H1 (cell line): ENCODE data around the gene FAM83F. TPM values are rescaled to one million over a fixed set of nuclear protein-coding genes. Genes with fewer than 3 reads are reported as not detected.

Source experiments
- CTCF ChIA-PET: fragments of 300-600 bp; sonication (Branson Sonifier 250); formaldehyde crosslinking; loops from one replicate; lab custom pipeline; 2021; ENCODE audit not compliant: partially characterized antibody; lab: Charles Lee
- POLR2A ChIA-PET: fragments of 300-600 bp; sonication (Branson Sonifier 250); formaldehyde crosslinking; loops from one replicate; lab custom pipeline; 2021; ENCODE audit warnings: inconsistent platforms; ENCODE audit not compliant: partially characterized antibody; lab: Charles Lee
- DNase-seq, 2 experiments: peaks; one replicate each; pipeline versions ENCODE4 v3.0.0 to v3.0.0-alpha.2; 2010 to 2022; ENCODE audit warnings: low spot score in 2 of 2, low read depth in 1 of 2, mixed read lengths in 1 of 2
- FAIRE-seq: peaks from 2 replicates; lab custom pipeline; 2011; peaks lifted over from hg19 to GRCh38; lab: Jason Lieb, UNC
- H2AFZ ChIP-seq: 2 replicates; pipeline ENCODE4 v1.8.1; 2012; ENCODE audit warnings: low read length, inconsistent platforms
- H2AK5ac ChIP-seq: 2 replicates; pipeline ENCODE4 v1.6.1; 2013; ENCODE audit warnings: low read depth, low read length
- H2BK120ac ChIP-seq: replicated peaks from 2 replicates; pipeline ENCODE3; 2013; ENCODE audit warnings: low read depth, low read length, inconsistent platforms
- H2BK12ac ChIP-seq: 2 replicates; pipeline ENCODE4 v1.6.1; 2013; ENCODE audit warnings: low read depth, low read length
- H2BK15ac ChIP-seq: 2 replicates; pipeline ENCODE4 v1.6.1; 2013; ENCODE audit warnings: low read length
- H2BK20ac ChIP-seq: 2 replicates; pipeline ENCODE4 v1.6.1; 2013; ENCODE audit warnings: low read length
- H2BK5ac ChIP-seq: 2 replicates; pipeline ENCODE4 v1.6.1; 2013; ENCODE audit warnings: low read depth, low read length
- H3K14ac ChIP-seq: 2 replicates; pipeline ENCODE4 v1.6.1; 2013; ENCODE audit warnings: inconsistent platforms; ENCODE audit not compliant: insufficient read length
- H3K18ac ChIP-seq: 2 replicates; pipeline ENCODE4 v1.6.1; 2013; ENCODE audit warnings: low read length; ENCODE audit errors: extremely low read depth
- H3K23ac ChIP-seq: 2 replicates; pipeline ENCODE4 v1.6.1; 2013; ENCODE audit warnings: inconsistent platforms; ENCODE audit not compliant: insufficient read length
- H3K23me2 ChIP-seq: 2 replicates; pipeline ENCODE4 v1.6.1; 2013; ENCODE audit warnings: low read depth, low read length
- H3K27ac ChIP-seq: 2 replicates; pipeline ENCODE4 v1.6.1; 2011; ENCODE audit warnings: low read depth, low read length, inconsistent platforms
- H3K27me3 ChIP-seq, 4 experiments: replicated peaks in 1 of 4; 1 replicate in 1 of 4; 2 replicates in 3 of 4; pipeline versions ENCODE4 v1.6.1 to v1.8.1; 2011 to 2013; ENCODE audit warnings: low read length in 3 of 4, mild to moderate bottlenecking in 3 of 4, inconsistent platforms in 2 of 4, mixed read lengths in 2 of 4, moderate library complexity in 1 of 4; ENCODE audit not compliant: control insufficient read depth in 3 of 4, insufficient read depth in 3 of 4; ENCODE audit errors: extremely low read depth in 1 of 4
- H3K36me3 ChIP-seq, 4 experiments: 2 replicates each; pipeline versions ENCODE4 v1.6.1 to v1.8.1; 2011 to 2013; ENCODE audit warnings: mild to moderate bottlenecking in 4 of 4, low read length in 3 of 4, moderate library complexity in 2 of 4, control low read depth in 1 of 4, inconsistent platforms in 1 of 4; ENCODE audit not compliant: insufficient read depth in 4 of 4, control insufficient read depth in 2 of 4
- H3K4ac ChIP-seq: replicated peaks from 2 replicates; pipeline ENCODE3; 2013; ENCODE audit warnings: low read length, low read depth, mixed read lengths, inconsistent platforms; ENCODE audit not compliant: insufficient read length
- H3K4me1 ChIP-seq, 4 experiments: replicated peaks in 1 of 4; 1 replicate in 1 of 4; 2 replicates in 3 of 4; pipeline versions ENCODE4 v1.6.1 to v1.8.1; 2011 to 2013; ENCODE audit warnings: low read length in 3 of 4, inconsistent platforms in 2 of 4, mixed read lengths in 1 of 4; ENCODE audit not compliant: insufficient read depth in 4 of 4, control insufficient read depth in 3 of 4
- H3K4me2 ChIP-seq, 2 experiments: 2 replicates each; pipeline versions ENCODE4 v1.6.1 to v1.8.1; 2011 to 2013; ENCODE audit warnings: low read depth in 2 of 2, low read length in 2 of 2, control low read depth in 1 of 2, inconsistent platforms in 1 of 2, mild to moderate bottlenecking in 1 of 2; ENCODE audit not compliant: insufficient read depth in 1 of 2
- H3K4me3 ChIP-seq, 4 experiments: fragments of 200-600, 300-600 bp in 1 of 4; sonication (generic), shearing (Covaris generic), sonication (Bioruptor Twin) in 1 of 4; 2 replicates each; pipeline versions ENCODE4 v1.5.1 to v1.8.1; 2011 to 2016; ENCODE audit warnings: low read length in 4 of 4, low read depth in 3 of 4, control low read depth in 2 of 4, inconsistent platforms in 2 of 4, mild to moderate bottlenecking in 2 of 4, mixed read lengths in 1 of 4, moderate library complexity in 1 of 4; ENCODE audit not compliant: insufficient read depth in 2 of 4; ENCODE audit errors: extremely low read depth in 1 of 4
- H3K56ac ChIP-seq: replicated peaks from 2 replicates; pipeline ENCODE3; 2013; ENCODE audit warnings: low read depth, mild to moderate bottlenecking, mixed read lengths, low read length, inconsistent platforms; ENCODE audit not compliant: insufficient read length
- H3K79me1 ChIP-seq: 2 replicates; pipeline ENCODE4 v1.6.1; 2013; ENCODE audit warnings: low read depth, low read length, control low read depth
- H3K79me2 ChIP-seq, 2 experiments: 2 replicates each; pipeline versions ENCODE4 v1.6.1 to v1.8.1; 2012 to 2013; ENCODE audit warnings: low read length in 2 of 2, mild to moderate bottlenecking in 2 of 2, inconsistent platforms in 1 of 2; ENCODE audit not compliant: insufficient read depth in 2 of 2, control insufficient read depth in 1 of 2
- H3K9ac ChIP-seq, 4 experiments: replicated peaks in 1 of 4; 1 replicate in 1 of 4; 2 replicates in 3 of 4; pipeline versions ENCODE4 v1.6.1 to v1.8.1; 2011 to 2013; ENCODE audit warnings: low read depth in 3 of 4, low read length in 3 of 4, control low read depth in 2 of 4, mild to moderate bottlenecking in 2 of 4, moderate library complexity in 2 of 4, inconsistent platforms in 1 of 4; ENCODE audit errors: extremely low read depth in 1 of 4
- H3K9me3 ChIP-seq, 2 experiments: 2 replicates each; pipeline versions ENCODE4 v1.6.1 to v1.8.1; 2012 to 2013; ENCODE audit warnings: mild to moderate bottlenecking in 2 of 2, moderate library complexity in 2 of 2, control low read depth in 1 of 2, inconsistent platforms in 1 of 2, low read depth in 1 of 2, low read length in 1 of 2, mixed read lengths in 1 of 2; ENCODE audit not compliant: insufficient read depth in 2 of 2
- H4K20me1 ChIP-seq, 2 experiments: replicated peaks in 1 of 2; 2 replicates each; pipeline versions ENCODE3 to v1.8.1; 2011 to 2013; ENCODE audit warnings: inconsistent platforms in 2 of 2, low read length in 2 of 2, mild to moderate bottlenecking in 1 of 2; ENCODE audit not compliant: insufficient read depth in 2 of 2, control insufficient read depth in 1 of 2
- H4K5ac ChIP-seq: 2 replicates; pipeline ENCODE4 v1.6.1; 2013; ENCODE audit warnings: low read length, low read depth, mixed read lengths, inconsistent platforms; ENCODE audit not compliant: insufficient read length
- H4K8ac ChIP-seq: 2 replicates; pipeline ENCODE4 v1.8.0; 2013; ENCODE audit warnings: mild to moderate bottlenecking, moderate library complexity, low read length, inconsistent platforms; ENCODE audit not compliant: insufficient read depth; ENCODE audit errors: extremely low read depth
- H4K91ac ChIP-seq: replicated peaks from 2 replicates; pipeline ENCODE3; 2013; ENCODE audit warnings: low read length, mixed read lengths, inconsistent platforms; ENCODE audit not compliant: insufficient read length
- BRCA1 ChIP-seq: IDR thresholded peaks from 2 replicates; pipeline ENCODE4 v1.6.1; 2012; ENCODE audit warnings: low read depth, low read length, improper control_type of control experiment
- CTCF ChIP-seq, 3 experiments: IDR thresholded peaks; 1 replicate in 2 of 3; 2 replicates in 1 of 3; pipeline versions ENCODE4 v1.5.1 to v1.6.1; 2011; ENCODE audit warnings: low read length in 3 of 3, mild to moderate bottlenecking in 3 of 3, inconsistent platforms in 2 of 3, low read depth in 1 of 3, moderate library complexity in 1 of 3; ENCODE audit not compliant: insufficient read depth in 1 of 3; ENCODE audit errors: control extremely low read depth in 1 of 3
- JUND ChIP-seq: IDR thresholded peaks from 2 replicates; pipeline ENCODE4 v1.6.1; 2011; ENCODE audit warnings: mild to moderate bottlenecking, improper control_type of control experiment, low read length
- MAX ChIP-seq: IDR thresholded peaks from 2 replicates; pipeline ENCODE4 v1.6.1; 2012; ENCODE audit warnings: inconsistent platforms
- SP1 ChIP-seq: IDR thresholded peaks from 2 replicates; pipeline ENCODE4 v1.6.1; 2011; ENCODE audit warnings: low read depth, low read length
- YY1 ChIP-seq: IDR thresholded peaks from 2 replicates; pipeline ENCODE4 v1.6.1; 2011; ENCODE audit warnings: low read depth, mild to moderate bottlenecking, low read length
- WGBS, 2 experiments: shearing (Covaris generic) in 1 of 2; methylation state at CpG; one replicate each; pipeline versions ENCODE4 v1.1.6 to v1.1.7; 2013 to 2015; ENCODE audit warnings: low lambda C conversion rate in 2 of 2, mixed read lengths in 2 of 2, inconsistent platforms in 1 of 2, low coverage in 1 of 2, missing lambda C conversion rate in 1 of 2; ENCODE audit not compliant: insufficient replicate concordance in 2 of 2, insufficient coverage in 1 of 2, insufficient read length in 1 of 2; ENCODE audit errors: extremely low coverage in 1 of 2, missing lambda C conversion rate in 1 of 2; 5-methylcytosine and 5-hydroxymethylcytosine counted together
- polyA plus RNA-seq, 7 experiments: library from polyadenylated mRNA; depleted of rRNA in 3 of 7; stranded (reverse) in 5 of 7; unstranded in 2 of 7; fragments of >200 nt in 5 of 7; fragments of 200-250 nt in 2 of 7; gene quantifications; 1 replicate in 5 of 7; 2 replicates in 1 of 7; 4 replicates in 1 of 7; pipeline versions ENCODE4 v1.2.1 to v1.2.3, GENCODE V29; 2011 to 2013; ENCODE audit warnings: missing spikeins in 2 of 7, mixed read lengths in 2 of 7
- total RNA-seq: library from RNA; stranded (reverse); fragmentation: NEBNext Ultra II Directional; extraction: Animal tissue kit (Norgen Biotek cat#: 25700); gene quantifications from 2 replicates; pipeline ENCODE4 v1.2.1, GENCODE V29; 2021
- TF ChIP-seq, protein P1 (sequence below): IDR thresholded peaks from 2 replicates; pipeline ENCODE4 v1.6.1; 2012; ENCODE audit warnings: inconsistent platforms

Gene FAM83F
- total and polyA plus RNA-seq, 2 of the 8 experiments (the other 6 are each of a cell fraction or from before 2014, with no cell fraction given): 8.6 to 18.9 TPM

- Histone ChIP-seq H3K4ac (no peak within 1 kb of the TSS), H2BK20ac (0 out of 2 replicates have a peak within 1 kb of the TSS, but pooled peaks have one; percentile 67), H3K4me1 (peaks cover 0 to 6% (median 3%) of the 10 kb centered on the region in 4 experiments; a peak in 4 of 7 replicates), H2BK12ac (peak within 1 kb of the TSS; percentile 2; the same call in 1 of the 2 replicates), H3K27me3 (peaks cover 0 to 7% (median 0%) of the 10 kb centered on the region in 4 experiments; a peak in 3 of 7 replicates), H3K23me2 (no peaks in the 10 kb centered on the region), H4K8ac (0 out of 2 replicates have a peak within 1 kb of the TSS, but pooled peaks have one; percentile 19), H3K4me3 (no peak within 1 kb of the TSS), H3K4me2 (no peak within 1 kb of the TSS), H2AFZ (peak within 1 kb of the TSS; percentile 90; the same call in 1 of the 2 replicates), H2AK5ac (no peak within 1 kb of the TSS), H3K79me2 (no peaks in the 10 kb centered on the region), H3K79me1 (no peaks in the 10 kb centered on the region), H3K56ac (no peak within 1 kb of the TSS), H4K20me1 (no peaks in the 10 kb centered on the region), H2BK5ac (peak within 1 kb of the TSS; percentile 37; the same call in 1 of the 2 replicates), H3K27ac (no peak within 1 kb of the TSS), H3K14ac (no peak within 1 kb of the TSS), H4K5ac (no peak within 1 kb of the TSS), H3K9ac (no peak within 1 kb of the TSS), H3K18ac (no peak within 1 kb of the TSS), H2BK15ac (no peak within 1 kb of the TSS), H3K36me3 (no peaks in the 10 kb centered on the region), H3K9me3 (no peaks in the 10 kb centered on the region), H4K91ac (no peak within 1 kb of the TSS), H3K23ac (no peak within 1 kb of the TSS), H2BK120ac (no peak within 1 kb of the TSS)
- FAIRE-seq (no peak), DNase-seq (no peak)
- whole genome bisulfite sequencing, 2 experiments: 61% methylated on average over 14 of the region's 14 CpGs; no CpG with 5 or more reads in 1 of the 2 experiments
- ChIA-PET CTCF (interaction anchor here (0.7 to 7.9 kb wide), 4 partner anchors 8 to 408 kb away, joined by 3 to 66 read pairs (median 4); no protein-coding TSS in a partner anchor), POLR2A (no interaction called here)
- TF ChIP-seq MAX (peak; percentile 41; the same call in 1 of the 2 replicates), BRCA1 (no peak), CTCF (IDR thresholded peaks at IDR 0.05; ENCODE audit: control extremely low read depth in 1 of 3, insufficient read depth in 1 of 3, low read depth in 1 of 3, low read length in 3 of 3) (peak in 1 of 3 experiments; percentile 18; a peak in 2 of 4 replicates), SP1 (no peak), JUND (peak; percentile 44; the same call in 1 of the 2 replicates), YY1 (no peak)
- TF ChIP-seq, protein P1, sequence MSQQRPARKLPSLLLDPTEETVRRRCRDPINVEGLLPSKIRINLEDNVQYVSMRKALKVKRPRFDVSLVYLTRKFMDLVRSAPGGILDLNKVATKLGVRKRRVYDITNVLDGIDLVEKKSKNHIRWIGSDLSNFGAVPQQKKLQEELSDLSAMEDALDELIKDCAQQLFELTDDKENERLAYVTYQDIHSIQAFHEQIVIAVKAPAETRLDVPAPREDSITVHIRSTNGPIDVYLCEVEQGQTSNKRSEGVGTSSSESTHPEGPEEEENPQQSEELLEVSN: peak; percentile 54
Observed at GRCh38 chr22:39959640-39960447, 34.9 kb upstream of the FAM83F start, which contains the start of gene TMA7B. TMA7B (plus strand) TSS chr22:39960397; CDS start chr22:39964375, 3,978 bp downstream.
